Measurements from ENCODE around the gene LRIT3.

GRCh38 chr4:109879636-109880314, 31.9 kb downstream of the LRIT3 start:
- TF ChIP-seq CTCF (conservative IDR thresholded peaks at IDR 0.05): no peak
- no peak for TF ChIP-seq EZH2 (IDR thresholded peaks at IDR 0.05; ENCODE audit: low read depth)

Data from PC-9 (cell line).